ENCODE measurements around the gene MACROD2. TPM values are rescaled to one million over a fixed set of nuclear protein-coding genes. Genes with fewer than 3 reads are reported as not detected.

MACROD2 gene
- total and polyA plus RNA-seq, 2 donors (not counting 1 experiment from before 2014, with no cell fraction given): 5.3 to 6.7 TPM

- ChIA-PET CTCF (no interaction called here), POLR2A (no interaction called here)
- Histone ChIP-seq H3K4me3 (ENCODE audit: control extremely low read depth in 1 of 5, extremely low read depth in 1 of 5, insufficient read depth in 1 of 5, low read depth in 2 of 5, low read length in 4 of 5) (no peak overlapping the region), H4K20me1 (ENCODE audit: control insufficient read depth, insufficient read depth, low read length, poor library complexity, severe bottlenecking) (no peaks in the 10 kb centered on the region), H2AFZ (ENCODE audit: insufficient read depth, low read depth, low read length, poor library complexity, severe bottlenecking) (no peak overlapping the region), H3K27ac (ENCODE audit: low read length in 2 of 2) (no peak overlapping the region), H3K9ac (ENCODE audit: low read length) (no peak overlapping the region), H3K79me2 (ENCODE audit: control insufficient read depth, insufficient read depth, low read length) (no peaks in the 10 kb centered on the region), H3K9me3 (ENCODE audit: control extremely low read depth in 1 of 3, control insufficient read depth in 2 of 3, insufficient read depth in 1 of 3, low read length in 2 of 3) (no peaks in the 10 kb centered on the region), H3K4me1 (ENCODE audit: control insufficient read depth in 2 of 2, insufficient read depth in 2 of 2, low read length in 2 of 2) (no peaks in the 10 kb centered on the region), H3K27me3 (replicated peaks in 1 of 4; ENCODE audit: control extremely low read depth in 1 of 4, control insufficient read depth in 3 of 4, insufficient read depth in 4 of 4, low read length in 3 of 4) (no peaks in the 10 kb centered on the region), H3K36me3 (replicated peaks in 1 of 2; ENCODE audit: control extremely low read depth in 1 of 2, control insufficient read depth in 1 of 2, extremely low read depth in 1 of 2, insufficient read depth in 2 of 2, low read length in 1 of 2) (no peaks in the 10 kb centered on the region), H3K4me2 (replicated peaks; ENCODE audit: low read depth, low read length, poor library complexity, severe bottlenecking) (no peak overlapping the region)
- ATAC-seq (ENCODE audit: low read depth): no peak
- DNase-seq: no peak
- no peak overlapping the region for H3K4me3 Mint-ChIP-seq
- no peaks in the 10 kb centered on the region for H3K4me1 Mint-ChIP-seq
- H3K9me3 Mint-ChIP-seq (ENCODE audit: insufficient read depth): no peaks in the 10 kb centered on the region
- no CpG with 5 or more reads among the region's 1 CpG for WGBS (ENCODE audit: insufficient coverage)
- TF ChIP-seq EZH2 (IDR thresholded peaks at IDR 0.05; ENCODE audit: borderline replicate concordance, insufficient read depth, low read depth, low read length, poor library complexity, severe bottlenecking) (no peak), CTCF (IDR thresholded peaks at IDR 0.05) (no peak)
- H3K27me3 Mint-ChIP-seq: no peaks in the 10 kb centered on the region
- no peak overlapping the region for H3K27ac Mint-ChIP-seq
- intact Hi-C loops (cut with micrococcal nuclease): no loop called here
These were observed 1385.5 kb downstream of the MACROD2 start for GRCh38 chr20:15380770-15381169.

- H3K4me3 Mint-ChIP-seq: no peak overlapping the region
- H3K36me3 ChIP-seq (replicated peaks in 1 of 2; ENCODE audit: control extremely low read depth in 1 of 2, control insufficient read depth in 1 of 2, extremely low read depth in 1 of 2, insufficient read depth in 2 of 2, low read length in 1 of 2): no peaks in the 10 kb centered on the region
- H3K9me3 Mint-ChIP-seq (ENCODE audit: insufficient read depth): no peaks in the 10 kb centered on the region
- DNase-seq (no peak), ATAC-seq (ENCODE audit: low read depth) (no peak)
- no peak for TF ChIP-seq CTCF (IDR thresholded peaks at IDR 0.05)
- no peak for TF ChIP-seq EZH2 (IDR thresholded peaks at IDR 0.05; ENCODE audit: borderline replicate concordance, insufficient read depth, low read depth, low read length, poor library complexity, severe bottlenecking)
- H3K9ac ChIP-seq (ENCODE audit: low read length): no peak overlapping the region
- no peak overlapping the region for H2AFZ ChIP-seq (ENCODE audit: insufficient read depth, low read depth, low read length, poor library complexity, severe bottlenecking)
- no peaks in the 10 kb centered on the region for H3K9me3 ChIP-seq (ENCODE audit: control extremely low read depth in 1 of 3, control insufficient read depth in 2 of 3, insufficient read depth in 1 of 3, low read length in 2 of 3)
- H3K27me3 Mint-ChIP-seq: no peaks in the 10 kb centered on the region
- ChIA-PET CTCF (no interaction called here), POLR2A (no interaction called here)
- H3K4me2 ChIP-seq (replicated peaks; ENCODE audit: low read depth, low read length, poor library complexity, severe bottlenecking): no peak overlapping the region
- no peak overlapping the region for H3K27ac ChIP-seq (ENCODE audit: low read length in 2 of 2)
- no peak overlapping the region for H3K4me3 ChIP-seq (ENCODE audit: control extremely low read depth in 1 of 5, extremely low read depth in 1 of 5, insufficient read depth in 1 of 5, low read depth in 2 of 5, low read length in 4 of 5)
- H3K27ac Mint-ChIP-seq: no peak overlapping the region
- H3K79me2 ChIP-seq (ENCODE audit: control insufficient read depth, insufficient read depth, low read length): no peaks in the 10 kb centered on the region
- no peaks in the 10 kb centered on the region for H3K4me1 Mint-ChIP-seq
- no peaks in the 10 kb centered on the region for H4K20me1 ChIP-seq (ENCODE audit: control insufficient read depth, insufficient read depth, low read length, poor library complexity, severe bottlenecking)
- no peaks in the 10 kb centered on the region for H3K4me1 ChIP-seq (ENCODE audit: control insufficient read depth in 2 of 2, insufficient read depth in 2 of 2, low read length in 2 of 2)
- intact Hi-C loops (cut with micrococcal nuclease): no loop called here
- no peaks in the 10 kb centered on the region for H3K27me3 ChIP-seq (replicated peaks in 1 of 4; ENCODE audit: control extremely low read depth in 1 of 4, control insufficient read depth in 3 of 4, insufficient read depth in 4 of 4, low read length in 3 of 4)
These were observed 1391.9 kb downstream of the MACROD2 start for GRCh38 chr20:15387228-15387627.
